B cell (primary cell): ENCODE measurements around the gene RGS14.

Experiments used
- EZH2 ChIP-seq: IDR thresholded peaks from 2 replicates; pipeline ENCODE4 v1.6.1; 2012; ENCODE audit warnings: borderline replicate concordance, low read depth, mild to moderate bottlenecking, moderate library complexity, low read length; ENCODE audit not compliant: insufficient read depth, poor library complexity, severe bottlenecking
- TF ChIP-seq, protein P1 (sequence below): fragments of 200-600 bp; IDR thresholded peaks from one replicate; pipeline ENCODE4 v1.8.0; 2022; ENCODE audit warnings: antibody characterized with exemption, mild to moderate bottlenecking

GRCh38 chr5:177327539-177328522 is 29.9 kb upstream of the RGS14 start:
- TF ChIP-seq, protein P1, sequence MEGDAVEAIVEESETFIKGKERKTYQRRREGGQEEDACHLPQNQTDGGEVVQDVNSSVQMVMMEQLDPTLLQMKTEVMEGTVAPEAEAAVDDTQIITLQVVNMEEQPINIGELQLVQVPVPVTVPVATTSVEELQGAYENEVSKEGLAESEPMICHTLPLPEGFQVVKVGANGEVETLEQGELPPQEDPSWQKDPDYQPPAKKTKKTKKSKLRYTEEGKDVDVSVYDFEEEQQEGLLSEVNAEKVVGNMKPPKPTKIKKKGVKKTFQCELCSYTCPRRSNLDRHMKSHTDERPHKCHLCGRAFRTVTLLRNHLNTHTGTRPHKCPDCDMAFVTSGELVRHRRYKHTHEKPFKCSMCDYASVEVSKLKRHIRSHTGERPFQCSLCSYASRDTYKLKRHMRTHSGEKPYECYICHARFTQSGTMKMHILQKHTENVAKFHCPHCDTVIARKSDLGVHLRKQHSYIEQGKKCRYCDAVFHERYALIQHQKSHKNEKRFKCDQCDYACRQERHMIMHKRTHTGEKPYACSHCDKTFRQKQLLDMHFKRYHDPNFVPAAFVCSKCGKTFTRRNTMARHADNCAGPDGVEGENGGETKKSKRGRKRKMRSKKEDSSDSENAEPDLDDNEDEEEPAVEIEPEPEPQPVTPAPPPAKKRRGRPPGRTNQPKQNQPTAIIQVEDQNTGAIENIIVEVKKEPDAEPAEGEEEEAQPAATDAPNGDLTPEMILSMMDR: no peak
- no peak for TF ChIP-seq EZH2
